Panc1 (cell line): ENCODE data around the gene SEPTIN8. TPM values are rescaled to one million over a fixed set of nuclear protein-coding genes. Genes with fewer than 3 reads are reported as not detected.

Source experiments
- ATAC-seq: fragments of 200-7000 bp; cut with Tn5 transposase; 2 replicates; pipeline ENCODE4 v1.9.1; 2020; ENCODE audit warnings: mild to moderate bottlenecking, moderate library complexity
- BruUV-seq: library from RNA; stranded (reverse); fragments of 400-500 nt; replicated peaks from 2 replicates; lab custom pipeline; 2021; lab: Mats Ljungman, UMichigan
- CTCF ChIA-PET: fragments of 300-600 bp; sonication (Branson Sonifier 250); formaldehyde crosslinking; loops from one replicate; lab custom pipeline; 2022; ENCODE audit warnings: antibody characterized with exemption; lab: Charles Lee
- POLR2A ChIA-PET: fragments of 300-600 bp; sonication (Branson Sonifier 250); formaldehyde crosslinking; loops from one replicate; lab custom pipeline; 2022; ENCODE audit warnings: antibody characterized with exemption; lab: Charles Lee
- DNase-seq: peaks from one replicate; pipeline ENCODE4 v3.0.0-alpha.2; 2010; ENCODE audit warnings: low read depth, low spot score
- H3K27ac ChIP-seq: 2 replicates; pipeline ENCODE4 v1.5.1; 2011; ENCODE audit warnings: mild to moderate bottlenecking, low read length, inconsistent platforms
- H3K27me3 ChIP-seq: fragments of 200-500 bp; sonication (Bioruptor generic); 2 replicates; pipeline ENCODE4 v1.6.0; 2014; ENCODE audit warnings: low read length, inconsistent platforms; ENCODE audit not compliant: control insufficient read depth, insufficient read depth
- H3K36me3 ChIP-seq: fragments of 200-500 bp; sonication (Bioruptor generic); 2 replicates; pipeline ENCODE4 v1.5.1; 2014; ENCODE audit warnings: inconsistent platforms, mild to moderate bottlenecking, low read length, moderate library complexity; ENCODE audit not compliant: control insufficient read depth, insufficient read depth
- H3K4me1 ChIP-seq: 2 replicates; pipeline ENCODE4 v1.5.1; 2011; ENCODE audit warnings: inconsistent platforms, mild to moderate bottlenecking, low read length, moderate library complexity; ENCODE audit not compliant: control insufficient read depth, insufficient read depth
- H3K4me3 ChIP-seq, 2 experiments: 2 replicates each; pipeline ENCODE4 v1.5.1; 2011 to 2012; ENCODE audit warnings: low read depth in 2 of 2, low read length in 2 of 2, mild to moderate bottlenecking in 2 of 2, inconsistent platforms in 1 of 2, moderate library complexity in 1 of 2
- H3K9me3 ChIP-seq: fragments of 200-500 bp; sonication (Bioruptor generic); 2 replicates; pipeline ENCODE4 v1.5.1; 2014; ENCODE audit warnings: low read depth, mild to moderate bottlenecking, inconsistent platforms, low read length, moderate library complexity; ENCODE audit not compliant: control insufficient read depth, insufficient read depth
- POLR2AphosphoS5 ChIP-seq: IDR thresholded peaks from 2 replicates; pipeline ENCODE4 v1.6.1; 2012; ENCODE audit warnings: mild to moderate bottlenecking, low read depth, low read length, moderate library complexity
- SIN3A ChIP-seq: IDR thresholded peaks from 2 replicates; pipeline ENCODE4 v1.6.1; 2012; ENCODE audit warnings: low read depth, mild to moderate bottlenecking, low read length, moderate library complexity, borderline replicate concordance; ENCODE audit not compliant: insufficient read depth
- TCF7L2 ChIP-seq: IDR thresholded peaks from 2 replicates; pipeline ENCODE4 v1.6.1; 2011; ENCODE audit warnings: mild to moderate bottlenecking, low read depth, low read length, inconsistent platforms
- in situ Hi-C: cut with HindIII; loops from 2 replicates; pipeline ENCODE4 v1.10.0; 2016; ENCODE audit warnings: low sequenced_read_pairs, low pct_unique_long_range_greater_than_20kb
- intact Hi-C: fragments of 100-400 bp; cut with micrococcal nuclease; formaldehyde crosslinking; loops from one replicate; pipeline ENCODE4 v1.10.0; 2022; ENCODE audit not compliant: unreplicated experiment
- total RNA-seq: library from RNA; stranded (reverse); gene quantifications from one replicate; pipeline ENCODE4 v1.2.1, GENCODE V29; 2021; ENCODE audit not compliant: unreplicated experiment
- TF ChIP-seq, protein P1 (sequence below), 2 experiments: IDR thresholded peaks; 2 replicates each; pipeline ENCODE4 v1.6.1; 2011 to 2012; ENCODE audit warnings: low read depth in 2 of 2, control low read depth in 1 of 2, low read length in 1 of 2, mild to moderate bottlenecking in 1 of 2, moderate library complexity in 1 of 2; ENCODE audit not compliant: insufficient read depth in 1 of 2
- TF ChIP-seq, protein P2 (sequence below): fragments of 450-650 bp; IDR thresholded peaks from 2 replicates; pipeline ENCODE4 v1.5.1; 2017; ENCODE audit warnings: mild to moderate bottlenecking

The SEPTIN8 gene
- total RNA-seq, 1 experiment from 2014 or later, result 22.8 TPM

DNA sequence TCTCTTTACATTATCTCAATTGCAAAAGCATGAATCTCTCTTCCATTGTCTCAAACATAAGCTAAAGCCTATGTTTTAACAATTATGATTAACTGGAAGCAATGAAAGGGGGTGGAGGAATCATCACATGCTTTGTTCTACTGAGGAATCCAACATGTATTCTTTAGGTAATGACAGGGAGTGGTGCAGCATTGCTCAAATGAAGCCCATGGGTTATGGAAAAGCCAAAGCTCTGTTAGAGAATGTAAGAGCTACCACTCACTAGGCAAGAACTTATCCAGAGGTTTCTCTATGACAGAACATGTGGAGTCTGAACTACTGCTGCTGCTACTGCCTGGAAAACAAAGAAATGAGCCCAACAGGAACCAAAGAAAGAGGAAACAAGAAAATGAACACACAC lies 68.4 kb downstream of the SEPTIN8 start:
- POLR2A ChIA-PET, result no interaction called here
- no peaks in the 10 kb centered on the region for H3K27me3 ChIP-seq
- peaks cover 2% of the 10 kb centered on the region; the same call in 1 of the 2 replicates for H3K36me3 ChIP-seq
- no peak overlapping the region for H3K4me3 ChIP-seq
- DNase-seq (no peak), ATAC-seq (no peak)
- no peaks in the 10 kb centered on the region for H3K9me3 ChIP-seq
- no peaks in the 10 kb centered on the region for H3K4me1 ChIP-seq
- CTCF ChIA-PET, result no interaction called here
- TF ChIP-seq TCF7L2 (no peak), POLR2AphosphoS5 (no peak)
- TF ChIP-seq, protein P1, sequence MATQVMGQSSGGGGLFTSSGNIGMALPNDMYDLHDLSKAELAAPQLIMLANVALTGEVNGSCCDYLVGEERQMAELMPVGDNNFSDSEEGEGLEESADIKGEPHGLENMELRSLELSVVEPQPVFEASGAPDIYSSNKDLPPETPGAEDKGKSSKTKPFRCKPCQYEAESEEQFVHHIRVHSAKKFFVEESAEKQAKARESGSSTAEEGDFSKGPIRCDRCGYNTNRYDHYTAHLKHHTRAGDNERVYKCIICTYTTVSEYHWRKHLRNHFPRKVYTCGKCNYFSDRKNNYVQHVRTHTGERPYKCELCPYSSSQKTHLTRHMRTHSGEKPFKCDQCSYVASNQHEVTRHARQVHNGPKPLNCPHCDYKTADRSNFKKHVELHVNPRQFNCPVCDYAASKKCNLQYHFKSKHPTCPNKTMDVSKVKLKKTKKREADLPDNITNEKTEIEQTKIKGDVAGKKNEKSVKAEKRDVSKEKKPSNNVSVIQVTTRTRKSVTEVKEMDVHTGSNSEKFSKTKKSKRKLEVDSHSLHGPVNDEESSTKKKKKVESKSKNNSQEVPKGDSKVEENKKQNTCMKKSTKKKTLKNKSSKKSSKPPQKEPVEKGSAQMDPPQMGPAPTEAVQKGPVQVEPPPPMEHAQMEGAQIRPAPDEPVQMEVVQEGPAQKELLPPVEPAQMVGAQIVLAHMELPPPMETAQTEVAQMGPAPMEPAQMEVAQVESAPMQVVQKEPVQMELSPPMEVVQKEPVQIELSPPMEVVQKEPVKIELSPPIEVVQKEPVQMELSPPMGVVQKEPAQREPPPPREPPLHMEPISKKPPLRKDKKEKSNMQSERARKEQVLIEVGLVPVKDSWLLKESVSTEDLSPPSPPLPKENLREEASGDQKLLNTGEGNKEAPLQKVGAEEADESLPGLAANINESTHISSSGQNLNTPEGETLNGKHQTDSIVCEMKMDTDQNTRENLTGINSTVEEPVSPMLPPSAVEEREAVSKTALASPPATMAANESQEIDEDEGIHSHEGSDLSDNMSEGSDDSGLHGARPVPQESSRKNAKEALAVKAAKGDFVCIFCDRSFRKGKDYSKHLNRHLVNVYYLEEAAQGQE (IDR thresholded peaks at IDR 0.05; ENCODE audit: insufficient read depth in 1 of 2, low read depth in 2 of 2, low read length in 1 of 2), result no peak
- in situ Hi-C loops, result no loop called here
- BruUV-seq, result no TSS peak
- no peak overlapping the region for H3K27ac ChIP-seq
- intact Hi-C loops, result no loop called here

DNA sequence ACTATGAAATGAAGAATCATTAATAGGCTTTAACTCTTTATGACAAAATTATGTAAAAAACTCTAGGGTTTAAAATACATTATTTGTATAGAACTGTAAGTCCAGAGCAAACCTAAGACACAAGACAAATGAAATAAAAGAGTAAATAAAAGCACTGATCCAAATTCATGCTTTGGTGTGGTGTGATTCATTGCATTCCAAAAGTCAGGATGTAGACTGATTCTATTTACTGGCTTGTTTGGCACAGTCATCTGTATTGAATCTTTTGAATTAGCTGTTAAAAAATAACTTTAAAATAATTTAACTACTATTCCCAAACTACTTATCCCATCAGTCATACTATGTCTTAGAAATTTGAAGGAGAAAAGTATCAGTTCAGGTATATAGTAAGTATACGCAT lies 72.2 kb downstream of the SEPTIN8 start:
- ChIA-PET CTCF (no interaction called here), POLR2A (no interaction called here)
- peaks cover 16% of the 10 kb centered on the region; the same call in 1 of the 2 replicates for H3K36me3 ChIP-seq
- no peaks in the 10 kb centered on the region for H3K27me3 ChIP-seq
- H3K9me3 ChIP-seq, result no peaks in the 10 kb centered on the region
- DNase-seq (no peak), ATAC-seq (no peak)
- in situ Hi-C loops (no loop called here), intact Hi-C loops (no loop called here)
- TF ChIP-seq, protein P1 (IDR thresholded peaks at IDR 0.05; ENCODE audit: insufficient read depth in 1 of 2, low read depth in 2 of 2, low read length in 1 of 2), result no peak
- TF ChIP-seq, protein P2, sequence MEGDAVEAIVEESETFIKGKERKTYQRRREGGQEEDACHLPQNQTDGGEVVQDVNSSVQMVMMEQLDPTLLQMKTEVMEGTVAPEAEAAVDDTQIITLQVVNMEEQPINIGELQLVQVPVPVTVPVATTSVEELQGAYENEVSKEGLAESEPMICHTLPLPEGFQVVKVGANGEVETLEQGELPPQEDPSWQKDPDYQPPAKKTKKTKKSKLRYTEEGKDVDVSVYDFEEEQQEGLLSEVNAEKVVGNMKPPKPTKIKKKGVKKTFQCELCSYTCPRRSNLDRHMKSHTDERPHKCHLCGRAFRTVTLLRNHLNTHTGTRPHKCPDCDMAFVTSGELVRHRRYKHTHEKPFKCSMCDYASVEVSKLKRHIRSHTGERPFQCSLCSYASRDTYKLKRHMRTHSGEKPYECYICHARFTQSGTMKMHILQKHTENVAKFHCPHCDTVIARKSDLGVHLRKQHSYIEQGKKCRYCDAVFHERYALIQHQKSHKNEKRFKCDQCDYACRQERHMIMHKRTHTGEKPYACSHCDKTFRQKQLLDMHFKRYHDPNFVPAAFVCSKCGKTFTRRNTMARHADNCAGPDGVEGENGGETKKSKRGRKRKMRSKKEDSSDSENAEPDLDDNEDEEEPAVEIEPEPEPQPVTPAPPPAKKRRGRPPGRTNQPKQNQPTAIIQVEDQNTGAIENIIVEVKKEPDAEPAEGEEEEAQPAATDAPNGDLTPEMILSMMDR, result no peak
- TF ChIP-seq POLR2AphosphoS5 (no peak), SIN3A (no peak), TCF7L2 (no peak)
- no peak overlapping the region for H3K27ac ChIP-seq
- no peak overlapping the region for H3K4me3 ChIP-seq
- no TSS peak for BruUV-seq
- H3K4me1 ChIP-seq, result no peaks in the 10 kb centered on the region

Other genes starting within 250 kb of the SEPTIN8 start
- not detected for gene IL5, start 233.7 kb downstream of the SEPTIN8 start, total RNA-seq
- 77.6 TPM for gene RAD50, start 220.3 kb downstream of the SEPTIN8 start, total RNA-seq
- not detected for gene IL13, start 119.1 kb downstream of the SEPTIN8 start, total RNA-seq
- gene IL4, start 103.2 kb downstream of the SEPTIN8 start, total RNA-seq, result not detected
- gene KIF3A, start 39.7 kb downstream of the SEPTIN8 start, total RNA-seq, result 17.1 TPM
- gene CCNI2, start 29.8 kb downstream of the SEPTIN8 start, total RNA-seq, result 0.49 TPM
- gene SOWAHA, start 36.1 kb upstream of the SEPTIN8 start, total RNA-seq, result not detected
- 13.5 TPM for gene SHROOM1, start 53.4 kb upstream of the SEPTIN8 start, total RNA-seq
- gene GDF9, start 89.2 kb upstream of the SEPTIN8 start, total RNA-seq, result 0.54 TPM
- gene UQCRQ, start 89.4 kb upstream of the SEPTIN8 start, total RNA-seq, result 475 TPM
- 1.4 TPM for gene LEAP2, start 96.4 kb upstream of the SEPTIN8 start, total RNA-seq
- gene AFF4, start 186.4 kb upstream of the SEPTIN8 start, total RNA-seq, result 78.3 TPM
- 30.8 TPM for gene ZCCHC10, start 249.3 kb upstream of the SEPTIN8 start, total RNA-seq